ENCODE data around the gene BANP. TPM values are rescaled to one million over a fixed set of nuclear protein-coding genes. Genes with fewer than 3 reads are reported as not detected.
"Not testable (repeated sequence)": the region's sequence is repeated elsewhere in the genome, so short reads cannot be mapped to it uniquely, and the experiment has no call there.

BANP gene
- total RNA-seq, 1 donor from 2014 or later = 36.4 TPM

GRCh38 chr16:88067530-88068411 lies 116.5 kb downstream of the BANP start:
- DNase-seq = no peak

GRCh38 chr16:88068476-88069396 lies 117.5 kb downstream of the BANP start:
- no peak for DNase-seq

GRCh38 chr16:88069397-88070168 lies 118.3 kb downstream of the BANP start:
- DNase-seq = no peak

- DNase-seq = no peak
Measured at GRCh38 chr16:88070341-88070740, 119.1 kb downstream of the BANP start.

GRCh38 chr16:88070989-88071625 lies 119.9 kb downstream of the BANP start:
- no peak for DNase-seq

GRCh38 chr16:88071908-88072307 lies 120.7 kb downstream of the BANP start:
- no peak for DNase-seq

GRCh38 chr16:88072571-88073001 lies 121.4 kb downstream of the BANP start:
- no peak for DNase-seq

GRCh38 chr16:88073201-88073721 lies 122.0 kb downstream of the BANP start:
- no peak for DNase-seq

- DNase-seq = no peak
Measured at GRCh38 chr16:88074041-88074440, 122.8 kb downstream of the BANP start.

- no peak for DNase-seq
Measured at GRCh38 chr16:88076211-88076931, 125.1 kb downstream of the BANP start.

GRCh38 chr16:88076932-88077320 lies 125.7 kb downstream of the BANP start:
- DNase-seq = not testable (repeated sequence)

GRCh38 chr16:88077328-88078108 lies 126.3 kb downstream of the BANP start:
- no peak for DNase-seq

- no peak for DNase-seq
Measured at GRCh38 chr16:88078111-88078775, 127.0 kb downstream of the BANP start.

- no peak for DNase-seq
Measured at GRCh38 chr16:88083582-88083981, 132.3 kb downstream of the BANP start.

- DNase-seq = no peak
Measured at GRCh38 chr16:88084881-88085280, 133.6 kb downstream of the BANP start.

- DNase-seq = no peak
Measured at GRCh38 chr16:88086571-88087516, 135.6 kb downstream of the BANP start.

GRCh38 chr16:88087517-88087877 lies 136.3 kb downstream of the BANP start:
- no peak for DNase-seq

- DNase-seq = no peak
Measured at GRCh38 chr16:88088161-88088581, 136.9 kb downstream of the BANP start.

- not testable (repeated sequence) for DNase-seq
Measured at GRCh38 chr16:88088611-88089010, 137.4 kb downstream of the BANP start.
